Kasumi-1 (cell line): ENCODE measurements around the gene MCEMP1.

Source experiments
- DNase-seq, 2 experiments: peaks; one replicate each; lab custom pipeline; 2025; lab: John Stamatoyannopoulos, UW

MCEMP1 gene

DNA sequence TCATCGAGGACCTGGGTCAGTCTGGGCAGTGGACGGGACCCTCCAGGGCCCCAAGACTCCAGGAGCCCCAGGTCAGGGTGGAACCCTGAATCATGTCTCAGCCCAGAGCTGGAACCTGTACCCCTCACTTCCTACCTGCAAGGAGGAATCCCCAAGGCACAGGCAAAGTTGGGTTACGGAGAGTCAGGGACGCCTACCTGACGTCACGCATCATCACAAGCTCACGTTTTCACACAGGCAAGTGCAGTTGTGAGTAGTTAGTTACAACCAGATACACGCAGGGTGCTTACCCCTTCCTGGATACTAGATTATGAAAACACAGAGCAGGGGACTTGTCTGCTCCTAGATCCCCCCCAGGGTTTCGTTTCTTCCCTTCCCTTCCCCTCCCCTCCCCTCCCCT is 6.1 kb upstream of the MCEMP1 start:
- DNase-seq = no peak

DNA sequence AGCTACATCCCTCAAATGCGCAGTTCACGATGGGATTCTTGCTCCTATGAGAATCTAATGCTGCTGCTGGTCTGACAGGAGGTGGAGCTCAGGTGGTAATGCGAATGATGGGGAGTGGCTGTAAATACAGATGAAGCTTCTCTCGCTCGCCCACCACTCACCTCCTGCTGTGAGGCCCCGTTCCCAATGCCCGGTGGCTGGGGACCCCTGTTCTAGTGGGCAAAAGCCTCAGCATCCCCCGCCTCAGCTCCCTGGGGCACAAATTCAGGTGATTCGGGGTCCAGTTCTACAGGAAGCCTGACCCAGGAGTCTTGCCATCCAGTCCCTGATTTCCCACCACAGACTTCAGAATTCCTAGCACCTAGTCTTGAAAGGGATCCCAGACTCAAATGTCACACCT is 4.4 kb upstream of the MCEMP1 start:
- DNase-seq = no peak

DNA sequence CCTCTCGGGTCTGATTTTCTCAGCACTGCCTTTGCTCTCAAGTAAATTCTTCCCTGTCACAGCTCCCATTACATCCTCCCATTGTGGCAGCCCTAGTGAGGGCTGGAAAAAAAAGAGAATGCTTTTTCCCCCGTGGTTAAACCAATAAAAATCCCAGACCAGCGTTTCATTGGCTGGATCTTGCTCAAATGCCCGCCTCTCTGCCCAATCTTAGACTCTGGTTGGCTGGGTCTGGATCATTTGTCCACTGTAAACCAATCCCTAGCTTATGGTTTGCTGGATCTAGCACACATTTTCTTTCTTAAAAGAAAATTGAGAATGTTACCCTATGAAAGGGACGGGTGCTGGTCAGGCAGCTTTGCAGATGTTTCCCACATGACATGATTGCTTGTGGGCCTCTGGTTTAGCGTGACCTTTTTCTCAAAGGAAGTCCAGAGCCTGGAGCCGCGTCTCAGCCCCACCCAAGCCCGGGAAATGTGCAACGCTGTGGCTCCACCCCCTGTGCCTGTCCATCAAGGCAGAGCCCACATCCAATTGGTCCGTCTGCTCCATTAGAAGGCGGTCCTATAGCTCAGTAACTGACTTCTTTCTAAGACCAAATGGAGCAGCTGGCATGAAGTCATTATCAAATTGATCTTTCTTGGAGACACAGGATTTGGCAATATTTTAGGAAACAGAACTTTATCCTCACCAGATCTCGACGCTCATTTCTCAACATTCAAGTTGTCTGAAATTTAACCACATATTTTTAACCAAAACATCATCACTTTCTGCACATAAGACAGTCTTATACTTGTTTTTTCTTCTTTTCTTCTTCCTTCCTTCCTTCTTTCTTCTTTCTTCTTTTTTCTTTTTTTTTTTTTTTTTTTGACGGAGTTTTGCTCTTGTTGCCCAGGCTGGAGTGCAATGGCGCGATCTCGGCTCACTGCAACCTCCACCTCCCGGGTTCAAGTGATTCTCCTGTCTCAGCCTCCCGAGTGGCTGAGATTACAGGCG is 2.6 kb upstream of the MCEMP1 start:
- peak; percentile 47 to 51 for DNase-seq

DNA sequence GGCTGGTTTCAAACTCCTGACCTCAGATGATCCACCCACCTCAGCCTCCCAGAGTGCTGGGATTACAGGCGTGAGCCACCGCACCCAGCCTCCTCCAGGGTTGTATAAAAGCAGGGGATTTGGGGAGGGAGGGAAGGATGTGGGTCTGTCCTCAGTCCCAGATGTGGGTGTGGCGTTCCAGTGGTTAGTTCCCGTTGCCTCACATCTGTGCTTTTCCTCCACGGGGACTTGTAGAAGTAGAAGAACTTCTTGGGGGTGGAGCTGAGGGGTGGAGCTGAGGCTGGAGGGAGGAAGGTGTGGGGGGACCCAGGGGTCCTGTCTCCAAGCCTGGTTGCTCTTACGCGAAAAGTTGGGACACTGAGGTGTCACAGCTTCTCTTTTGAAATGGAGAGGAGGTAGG is 514 bp upstream of the MCEMP1 start:
- peak; percentile 72 to 76 for DNase-seq

DNA sequence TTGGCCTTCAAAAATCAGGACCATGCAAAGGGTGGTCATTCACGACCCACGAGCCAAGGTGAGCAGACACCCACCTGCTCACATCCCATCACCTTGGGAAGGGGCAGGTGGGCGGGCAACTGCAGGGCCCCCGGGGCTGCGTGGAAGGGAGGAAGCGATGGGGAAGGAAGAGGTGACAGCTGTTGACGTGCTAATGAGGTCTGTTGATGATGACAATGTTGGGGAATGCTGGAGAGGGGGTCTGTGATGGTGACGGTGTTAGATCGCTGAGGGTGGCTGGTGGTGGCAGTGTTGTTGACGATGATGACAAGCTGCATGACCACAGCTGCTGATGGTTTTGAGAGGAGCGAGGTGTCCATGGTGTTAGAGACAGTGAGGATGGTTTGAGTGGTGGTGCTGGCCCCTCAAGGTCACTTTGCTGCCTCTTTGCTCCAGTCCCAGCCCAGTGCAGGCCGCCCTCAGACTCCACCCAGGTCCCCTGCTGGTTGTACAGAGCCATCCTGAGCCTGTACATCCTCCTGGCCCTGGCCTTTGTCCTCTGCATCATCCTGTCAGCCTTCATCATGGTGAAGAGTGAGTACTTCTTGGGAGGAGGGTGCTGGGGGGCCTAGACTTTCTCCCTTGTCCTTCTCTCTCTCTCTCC is 900 bp downstream of the MCEMP1 start:
- no peak for DNase-seq

DNA sequence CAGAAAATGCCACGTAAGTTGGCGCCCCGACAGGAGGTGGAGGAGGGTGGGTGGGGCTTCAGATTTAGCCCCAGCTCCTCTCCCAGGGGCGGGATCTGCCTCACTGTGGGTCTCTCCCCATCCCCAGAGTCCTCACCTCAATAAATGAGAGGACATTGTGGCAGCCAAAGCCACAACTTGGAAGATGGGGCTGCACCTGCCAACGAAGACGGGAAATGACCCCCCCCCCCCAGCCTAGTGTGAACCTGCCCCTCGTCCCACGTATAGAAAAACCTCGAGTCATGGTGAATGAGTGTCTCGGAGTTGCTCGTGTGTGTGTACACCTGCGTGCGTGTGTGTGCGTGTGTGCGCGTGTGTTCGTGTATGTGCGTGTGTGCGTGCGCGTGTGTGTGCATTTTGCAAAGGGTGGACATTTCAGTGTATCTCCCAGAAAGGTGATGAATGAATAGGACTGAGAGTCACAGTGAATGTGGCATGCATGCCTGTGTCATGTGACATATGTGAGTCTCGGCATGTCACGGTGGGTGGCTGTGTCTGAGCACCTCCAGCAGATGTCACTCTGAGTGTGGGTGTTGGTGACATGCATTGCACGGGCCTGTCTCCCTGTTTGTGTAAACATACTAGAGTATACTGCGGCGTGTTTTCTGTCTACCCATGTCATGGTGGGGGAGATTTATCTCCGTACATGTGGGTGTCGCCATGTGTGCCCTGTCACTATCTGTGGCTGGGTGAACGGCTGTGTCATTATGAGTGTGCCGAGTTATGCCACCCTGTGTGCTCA is 2.3 kb downstream of the MCEMP1 start:
- peak; percentile 29 to 30 for DNase-seq

DNA sequence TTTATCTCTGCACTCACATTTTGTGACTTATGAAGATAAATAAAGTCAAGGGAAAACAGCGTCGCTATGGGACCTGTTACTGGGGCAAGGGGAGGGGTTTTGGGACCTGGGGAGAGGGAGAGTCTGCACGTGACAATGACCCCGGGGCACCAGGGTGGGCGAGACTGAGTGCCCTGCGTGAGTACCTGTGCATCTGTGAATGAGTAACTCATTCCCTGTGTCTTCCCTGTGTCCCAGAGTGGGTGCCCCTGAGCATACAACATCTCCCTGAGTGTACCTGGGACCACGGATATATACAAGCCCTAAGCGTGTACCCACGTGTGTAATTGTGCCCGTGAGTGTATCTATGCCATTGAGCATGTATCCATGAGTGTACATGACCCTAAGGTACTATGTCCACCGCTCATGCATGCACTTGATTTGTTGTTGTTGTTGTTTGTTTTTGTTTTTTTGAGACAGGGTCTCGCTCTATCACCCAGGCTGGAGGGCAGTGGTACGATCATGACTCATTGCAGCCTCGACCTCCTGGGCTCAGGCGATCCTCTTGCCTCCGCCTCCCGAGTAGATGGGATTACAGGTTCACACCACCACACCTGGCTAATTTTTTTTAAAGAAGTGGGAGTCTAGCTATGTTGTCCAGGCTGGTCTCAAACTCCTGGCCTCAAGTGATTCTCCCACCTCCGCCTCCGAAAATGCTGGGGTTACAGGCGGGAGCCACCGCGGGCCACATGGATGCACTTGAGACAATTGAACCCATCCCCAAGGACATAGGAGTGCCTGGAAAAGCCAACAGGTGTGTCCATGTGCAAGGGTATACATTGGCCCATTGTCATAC is 3.1 kb downstream of the MCEMP1 start:
- DNase-seq = no peak

DNA sequence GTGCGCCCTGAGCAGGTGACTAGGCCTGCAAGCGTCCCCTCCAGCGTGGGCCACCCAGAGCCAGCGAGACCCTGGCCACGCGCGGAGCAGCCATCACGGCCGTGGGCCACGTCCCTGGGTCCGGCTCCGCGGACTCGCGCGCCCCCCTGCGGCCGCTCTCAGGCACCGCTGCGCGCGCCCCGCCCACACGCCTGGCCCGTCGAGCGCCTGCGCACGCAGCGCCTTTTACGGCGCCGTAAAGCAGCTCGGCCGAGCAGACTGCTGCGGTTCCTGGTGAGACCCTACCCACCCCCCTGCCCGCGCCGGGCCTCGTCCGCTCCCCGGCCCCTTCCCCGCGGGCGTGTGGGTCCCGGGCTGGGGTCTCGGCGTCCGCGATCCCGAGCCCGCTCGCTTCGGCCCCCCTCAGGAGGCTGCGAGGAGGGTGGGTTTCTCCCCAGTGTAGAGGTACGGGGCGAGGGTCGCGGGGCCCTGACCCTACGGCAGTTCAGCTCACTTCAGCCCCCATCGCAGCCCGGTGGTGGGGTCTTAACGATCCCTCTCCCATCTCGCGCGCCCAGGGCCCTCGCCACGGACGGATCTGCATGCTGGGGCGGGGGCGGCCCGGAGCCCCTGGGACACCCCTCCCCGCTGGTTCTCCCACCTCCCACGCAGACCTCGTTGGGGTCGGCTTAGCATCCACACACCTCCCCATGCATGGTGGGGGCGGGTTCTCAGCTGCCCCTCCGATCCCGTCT is 3.9 kb downstream of the MCEMP1 start, which contains the start of gene TRAPPC5:
TSS of gene TRAPPC5 (plus strand) at position 228 of the 734 bp plus-strand sequence. CDS start 1,421 bp downstream, outside the sequence.
- peak; percentile 63 to 71 for DNase-seq

DNA sequence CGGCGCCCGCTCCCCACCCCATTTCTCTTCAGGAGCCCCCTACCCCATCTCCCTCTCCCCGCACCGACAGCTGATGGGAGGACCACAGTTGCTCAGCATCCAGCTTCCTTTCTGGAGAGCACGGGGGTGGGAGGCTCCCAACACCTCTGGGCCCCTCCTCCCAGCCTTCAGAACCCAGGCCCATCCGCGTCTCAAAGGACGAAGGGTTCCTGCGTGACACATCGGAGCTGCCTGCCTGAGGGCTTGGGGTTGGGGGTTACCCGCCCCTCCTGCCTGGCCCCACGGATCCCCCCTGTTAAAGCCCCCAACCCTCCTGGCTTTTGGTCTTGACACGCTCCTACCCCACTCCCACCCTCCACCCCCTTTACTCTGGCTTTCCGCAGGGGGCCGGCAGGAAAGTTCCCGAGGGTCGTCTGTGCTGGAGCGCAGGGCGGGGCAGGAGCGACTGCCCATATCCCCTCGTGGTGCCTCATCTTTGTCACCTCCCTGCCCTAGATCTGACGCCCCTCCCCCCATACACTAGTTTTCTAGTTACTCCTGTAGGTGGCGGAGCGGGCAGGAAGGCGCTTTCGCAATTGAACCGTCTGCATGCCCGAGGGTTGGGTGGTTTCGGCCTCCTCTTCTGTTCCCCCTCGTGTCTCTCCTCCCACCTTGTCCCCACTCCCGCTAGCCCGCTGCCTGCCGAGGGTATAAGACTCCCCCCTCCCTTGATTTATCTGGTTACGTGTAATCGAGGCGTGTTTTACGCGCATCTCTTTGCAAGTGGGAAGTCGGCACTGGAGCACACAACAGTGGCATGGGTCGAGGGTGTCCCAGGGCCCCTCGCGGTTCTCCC is 4.7 kb downstream of the MCEMP1 start:
- DNase-seq = peak; percentile 94 to 97

DNA sequence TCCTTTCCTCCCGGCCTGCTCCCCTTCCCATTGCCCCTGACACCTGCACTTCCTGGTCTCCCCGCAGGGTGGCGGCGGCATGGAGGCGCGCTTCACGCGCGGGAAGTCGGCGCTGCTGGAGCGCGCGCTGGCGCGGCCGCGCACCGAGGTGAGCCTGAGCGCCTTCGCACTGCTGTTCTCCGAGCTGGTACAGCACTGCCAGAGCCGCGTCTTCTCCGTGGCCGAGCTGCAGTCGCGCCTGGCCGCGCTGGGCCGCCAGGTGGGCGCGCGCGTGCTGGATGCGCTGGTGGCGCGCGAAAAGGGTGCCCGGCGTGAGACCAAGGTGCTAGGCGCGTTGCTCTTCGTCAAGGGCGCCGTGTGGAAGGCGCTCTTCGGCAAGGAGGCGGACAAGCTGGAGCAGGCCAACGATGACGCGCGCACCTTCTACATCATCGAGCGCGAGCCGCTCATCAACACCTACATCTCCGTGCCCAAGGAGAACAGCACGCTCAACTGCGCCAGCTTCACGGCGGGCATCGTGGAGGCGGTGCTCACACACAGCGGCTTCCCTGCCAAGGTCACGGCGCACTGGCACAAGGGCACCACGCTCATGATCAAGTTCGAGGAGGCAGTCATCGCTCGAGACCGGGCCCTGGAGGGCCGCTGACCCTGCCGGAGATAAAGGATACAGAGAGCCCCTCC is 5.4 kb downstream of the MCEMP1 start:
- DNase-seq = no peak

DNA sequence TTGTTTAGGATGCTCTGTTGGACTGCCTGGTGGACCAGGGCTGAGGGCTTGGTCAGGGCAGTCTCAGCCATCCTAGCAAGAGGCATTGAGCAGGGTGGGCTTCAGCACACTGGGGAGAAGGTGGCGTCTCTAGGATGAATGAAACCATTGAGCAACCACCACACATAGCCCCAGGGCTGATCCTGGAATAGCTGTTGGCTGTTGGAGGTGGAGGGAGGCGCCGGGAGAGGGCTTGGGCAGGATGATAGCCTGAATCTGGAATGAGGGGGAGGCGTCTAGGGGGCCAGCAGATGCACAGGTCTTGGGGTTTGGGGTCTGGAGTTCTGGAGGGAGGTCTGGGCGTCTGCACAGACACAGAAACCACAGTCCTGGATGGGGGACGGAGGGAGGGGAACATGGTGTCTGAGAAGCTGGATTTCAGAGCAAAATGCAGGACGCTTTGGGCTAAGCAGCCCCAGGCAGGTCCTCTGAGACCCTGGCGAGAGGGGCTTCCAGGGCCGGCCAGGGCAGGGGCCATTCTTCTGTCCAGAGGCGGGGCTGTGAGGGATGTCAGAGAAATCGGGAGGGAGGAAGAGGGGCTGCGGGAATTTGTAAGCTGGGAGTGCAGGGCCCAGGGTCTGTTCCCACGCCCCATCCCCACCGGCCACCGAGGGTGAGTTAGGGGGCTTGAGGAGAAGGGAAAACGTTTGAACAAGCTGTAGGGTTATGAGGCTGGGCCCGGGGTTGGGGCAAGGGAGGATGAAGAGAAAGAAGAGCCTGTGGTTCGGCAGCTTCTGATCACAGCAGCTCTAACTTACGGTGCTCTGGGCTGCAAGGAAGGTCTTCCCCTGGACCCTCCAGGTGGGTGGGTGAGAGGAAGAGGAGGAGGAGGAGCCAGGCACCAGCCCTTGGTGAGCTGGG is 8.9 kb downstream of the MCEMP1 start:
- no peak for DNase-seq

DNA sequence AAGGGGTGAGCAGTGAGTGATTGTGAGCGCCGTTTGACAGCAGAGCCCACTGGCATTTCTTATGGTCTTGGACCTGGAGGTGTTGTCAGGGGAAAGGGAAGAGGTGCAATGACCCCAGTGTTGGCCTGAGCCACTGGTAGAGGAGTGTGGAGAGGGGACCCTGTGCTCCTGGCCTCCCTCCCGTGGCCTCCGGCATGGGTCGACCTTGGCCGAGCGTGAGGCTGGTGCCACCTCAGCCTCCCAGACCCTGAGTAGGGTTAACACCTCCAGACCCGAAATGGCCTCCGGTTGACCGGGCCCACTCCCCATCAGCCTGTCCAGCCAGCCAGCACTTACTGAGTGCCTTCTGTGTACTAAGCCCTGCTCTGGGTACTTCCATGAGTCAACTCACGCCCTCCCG is 10.3 kb downstream of the MCEMP1 start:
- DNase-seq = no peak

DNA sequence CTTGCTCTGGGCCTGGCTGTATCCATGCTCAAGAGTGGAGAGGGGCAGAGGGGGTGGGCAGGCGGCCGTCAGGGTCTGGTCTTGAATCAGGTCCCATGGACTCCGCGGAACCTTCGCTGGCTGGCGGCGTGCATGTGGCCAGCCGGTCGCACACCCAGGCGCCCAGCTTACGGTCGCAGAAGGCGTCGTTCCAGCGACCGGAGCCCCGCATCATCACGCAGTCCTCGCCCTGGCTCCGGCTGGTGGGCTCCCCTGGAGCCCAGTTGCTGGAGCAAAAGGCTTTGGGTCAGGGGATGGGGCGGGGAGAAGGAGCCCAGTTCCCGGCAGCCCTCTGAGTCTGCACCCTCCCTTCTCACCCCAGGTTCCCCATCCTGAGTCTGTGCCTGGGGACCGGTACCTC is 12.3 kb downstream of the MCEMP1 start:
- no peak for DNase-seq

DNA sequence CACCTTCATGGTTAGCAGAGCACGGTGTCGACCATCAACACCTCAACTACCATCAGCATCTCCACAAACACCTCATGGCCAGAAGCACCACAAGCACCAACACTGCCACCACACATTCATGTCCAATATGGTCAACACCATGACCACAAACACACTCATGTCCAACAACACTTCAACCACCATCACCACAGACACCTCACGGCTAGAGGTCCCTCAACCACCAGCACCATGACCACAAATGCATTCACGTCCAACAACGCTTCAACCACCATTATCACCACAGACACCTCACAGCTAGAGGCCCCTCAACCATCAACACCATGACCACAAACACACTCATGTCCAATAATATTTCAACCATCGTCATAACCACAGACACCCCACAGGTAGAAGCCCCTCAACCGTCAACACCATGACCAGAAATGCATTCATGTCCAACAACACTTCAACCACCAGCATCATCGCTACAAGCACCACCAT is 13.9 kb downstream of the MCEMP1 start:
- DNase-seq = no peak

DNA sequence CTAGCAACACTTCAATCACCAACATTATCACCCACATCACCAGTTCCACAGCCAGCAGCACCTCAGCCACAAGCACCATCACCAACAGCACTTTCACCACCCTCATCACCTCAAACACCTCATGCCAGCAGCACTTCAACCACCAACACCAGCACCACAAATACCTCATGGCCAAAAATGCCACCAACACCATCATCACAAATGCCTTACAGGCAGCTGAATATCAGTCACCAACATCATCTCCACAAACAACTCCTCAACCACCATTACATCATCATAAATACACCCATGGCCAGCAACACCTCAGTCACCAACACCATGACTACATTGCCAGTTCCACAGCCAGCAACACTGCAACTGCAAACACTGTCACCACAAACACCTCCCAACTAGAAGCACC is 14.6 kb downstream of the MCEMP1 start:
- no peak for DNase-seq

DNA sequence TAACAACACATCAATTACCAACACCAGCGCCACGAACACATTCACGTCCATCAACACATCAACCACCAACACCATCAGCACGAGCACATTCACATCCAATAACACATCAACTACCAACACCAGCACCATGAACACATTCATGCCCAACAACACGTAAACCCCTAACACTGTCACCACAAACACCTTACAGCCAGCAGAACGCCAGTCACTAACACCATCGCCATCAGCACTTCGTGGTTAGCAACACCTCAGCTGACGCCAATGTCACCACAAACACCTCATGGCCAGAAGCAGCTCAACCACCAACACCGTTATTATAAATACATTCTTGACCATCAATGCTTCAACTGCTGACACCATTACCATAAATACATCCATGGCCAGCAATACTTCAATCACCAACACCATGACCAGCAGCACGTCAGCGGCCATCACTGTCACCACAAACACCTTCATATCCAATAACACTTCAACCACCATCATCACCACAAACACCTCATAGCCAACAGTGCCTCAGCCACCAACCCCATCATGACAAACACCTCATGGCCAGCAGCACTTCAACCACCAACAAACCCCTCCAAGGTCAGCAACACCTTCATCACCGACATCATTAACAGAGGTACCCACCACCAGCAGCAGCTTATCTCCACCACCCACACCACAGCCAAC is 15.7 kb downstream of the MCEMP1 start:
- DNase-seq = no peak

DNA sequence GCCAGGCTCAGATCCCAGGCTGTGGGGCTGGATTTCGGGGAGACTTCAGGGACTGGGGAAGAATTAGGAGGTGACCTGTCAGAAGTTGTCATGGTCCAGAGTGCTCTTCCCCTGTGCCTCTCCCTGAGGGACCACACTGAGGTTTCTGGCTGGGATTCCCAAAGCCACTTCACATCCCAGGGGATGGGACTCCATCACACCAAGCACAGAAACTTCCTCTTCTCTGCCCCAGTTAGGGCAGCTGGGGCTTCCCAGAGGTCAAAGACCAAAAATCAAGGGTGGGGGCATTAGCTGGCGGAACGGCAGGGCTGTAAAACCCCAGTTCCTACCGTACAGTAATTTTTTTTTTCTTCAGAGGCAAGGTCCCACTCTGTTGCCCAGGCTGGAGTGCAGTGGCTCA is 17.6 kb downstream of the MCEMP1 start:
- no peak for DNase-seq
